Measurements from ENCODE around the gene MYBL2.

- TF ChIP-seq CTCF (IDR thresholded peaks at IDR 0.05; ENCODE audit: low read depth, low read length, missing input control) (no peak), MAX (IDR thresholded peaks at IDR 0.05) (no peak), GABPA (IDR thresholded peaks at IDR 0.05 in 1 of 2, conservative IDR thresholded peaks at IDR 0.05 in 1 of 2) (no peak), SP1 (IDR thresholded peaks at IDR 0.05) (no peak)
- TF ChIP-seq, protein P1, sequence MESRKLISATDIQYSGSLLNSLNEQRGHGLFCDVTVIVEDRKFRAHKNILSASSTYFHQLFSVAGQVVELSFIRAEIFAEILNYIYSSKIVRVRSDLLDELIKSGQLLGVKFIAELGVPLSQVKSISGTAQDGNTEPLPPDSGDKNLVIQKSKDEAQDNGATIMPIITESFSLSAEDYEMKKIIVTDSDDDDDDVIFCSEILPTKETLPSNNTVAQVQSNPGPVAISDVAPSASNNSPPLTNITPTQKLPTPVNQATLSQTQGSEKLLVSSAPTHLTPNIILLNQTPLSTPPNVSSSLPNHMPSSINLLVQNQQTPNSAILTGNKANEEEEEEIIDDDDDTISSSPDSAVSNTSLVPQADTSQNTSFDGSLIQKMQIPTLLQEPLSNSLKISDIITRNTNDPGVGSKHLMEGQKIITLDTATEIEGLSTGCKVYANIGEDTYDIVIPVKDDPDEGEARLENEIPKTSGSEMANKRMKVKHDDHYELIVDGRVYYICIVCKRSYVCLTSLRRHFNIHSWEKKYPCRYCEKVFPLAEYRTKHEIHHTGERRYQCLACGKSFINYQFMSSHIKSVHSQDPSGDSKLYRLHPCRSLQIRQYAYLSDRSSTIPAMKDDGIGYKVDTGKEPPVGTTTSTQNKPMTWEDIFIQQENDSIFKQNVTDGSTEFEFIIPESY (IDR thresholded peaks at IDR 0.05) = no peak
- TF ChIP-seq, protein P2, sequence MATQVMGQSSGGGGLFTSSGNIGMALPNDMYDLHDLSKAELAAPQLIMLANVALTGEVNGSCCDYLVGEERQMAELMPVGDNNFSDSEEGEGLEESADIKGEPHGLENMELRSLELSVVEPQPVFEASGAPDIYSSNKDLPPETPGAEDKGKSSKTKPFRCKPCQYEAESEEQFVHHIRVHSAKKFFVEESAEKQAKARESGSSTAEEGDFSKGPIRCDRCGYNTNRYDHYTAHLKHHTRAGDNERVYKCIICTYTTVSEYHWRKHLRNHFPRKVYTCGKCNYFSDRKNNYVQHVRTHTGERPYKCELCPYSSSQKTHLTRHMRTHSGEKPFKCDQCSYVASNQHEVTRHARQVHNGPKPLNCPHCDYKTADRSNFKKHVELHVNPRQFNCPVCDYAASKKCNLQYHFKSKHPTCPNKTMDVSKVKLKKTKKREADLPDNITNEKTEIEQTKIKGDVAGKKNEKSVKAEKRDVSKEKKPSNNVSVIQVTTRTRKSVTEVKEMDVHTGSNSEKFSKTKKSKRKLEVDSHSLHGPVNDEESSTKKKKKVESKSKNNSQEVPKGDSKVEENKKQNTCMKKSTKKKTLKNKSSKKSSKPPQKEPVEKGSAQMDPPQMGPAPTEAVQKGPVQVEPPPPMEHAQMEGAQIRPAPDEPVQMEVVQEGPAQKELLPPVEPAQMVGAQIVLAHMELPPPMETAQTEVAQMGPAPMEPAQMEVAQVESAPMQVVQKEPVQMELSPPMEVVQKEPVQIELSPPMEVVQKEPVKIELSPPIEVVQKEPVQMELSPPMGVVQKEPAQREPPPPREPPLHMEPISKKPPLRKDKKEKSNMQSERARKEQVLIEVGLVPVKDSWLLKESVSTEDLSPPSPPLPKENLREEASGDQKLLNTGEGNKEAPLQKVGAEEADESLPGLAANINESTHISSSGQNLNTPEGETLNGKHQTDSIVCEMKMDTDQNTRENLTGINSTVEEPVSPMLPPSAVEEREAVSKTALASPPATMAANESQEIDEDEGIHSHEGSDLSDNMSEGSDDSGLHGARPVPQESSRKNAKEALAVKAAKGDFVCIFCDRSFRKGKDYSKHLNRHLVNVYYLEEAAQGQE (IDR thresholded peaks at IDR 0.05) = no peak
Measured at GRCh38 chr20:43726333-43726732, 59.4 kb downstream of the MYBL2 start.
